GM18526 (cell line): ENCODE results near the gene ANLN.
A peak's percentile ranks its signal among the peaks of the same experiment; 100 is the strongest.

Source experiments
- POLR2A ChIP-seq: IDR thresholded peaks from 3 replicates; pipeline ENCODE4 v1.6.1; 2011; ENCODE audit not compliant: insufficient read length; ENCODE audit errors: extremely low read depth

Gene ANLN, protein sequence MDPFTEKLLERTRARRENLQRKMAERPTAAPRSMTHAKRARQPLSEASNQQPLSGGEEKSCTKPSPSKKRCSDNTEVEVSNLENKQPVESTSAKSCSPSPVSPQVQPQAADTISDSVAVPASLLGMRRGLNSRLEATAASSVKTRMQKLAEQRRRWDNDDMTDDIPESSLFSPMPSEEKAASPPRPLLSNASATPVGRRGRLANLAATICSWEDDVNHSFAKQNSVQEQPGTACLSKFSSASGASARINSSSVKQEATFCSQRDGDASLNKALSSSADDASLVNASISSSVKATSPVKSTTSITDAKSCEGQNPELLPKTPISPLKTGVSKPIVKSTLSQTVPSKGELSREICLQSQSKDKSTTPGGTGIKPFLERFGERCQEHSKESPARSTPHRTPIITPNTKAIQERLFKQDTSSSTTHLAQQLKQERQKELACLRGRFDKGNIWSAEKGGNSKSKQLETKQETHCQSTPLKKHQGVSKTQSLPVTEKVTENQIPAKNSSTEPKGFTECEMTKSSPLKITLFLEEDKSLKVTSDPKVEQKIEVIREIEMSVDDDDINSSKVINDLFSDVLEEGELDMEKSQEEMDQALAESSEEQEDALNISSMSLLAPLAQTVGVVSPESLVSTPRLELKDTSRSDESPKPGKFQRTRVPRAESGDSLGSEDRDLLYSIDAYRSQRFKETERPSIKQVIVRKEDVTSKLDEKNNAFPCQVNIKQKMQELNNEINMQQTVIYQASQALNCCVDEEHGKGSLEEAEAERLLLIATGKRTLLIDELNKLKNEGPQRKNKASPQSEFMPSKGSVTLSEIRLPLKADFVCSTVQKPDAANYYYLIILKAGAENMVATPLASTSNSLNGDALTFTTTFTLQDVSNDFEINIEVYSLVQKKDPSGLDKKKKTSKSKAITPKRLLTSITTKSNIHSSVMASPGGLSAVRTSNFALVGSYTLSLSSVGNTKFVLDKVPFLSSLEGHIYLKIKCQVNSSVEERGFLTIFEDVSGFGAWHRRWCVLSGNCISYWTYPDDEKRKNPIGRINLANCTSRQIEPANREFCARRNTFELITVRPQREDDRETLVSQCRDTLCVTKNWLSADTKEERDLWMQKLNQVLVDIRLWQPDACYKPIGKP

GRCh38 chr7:36389371-36390198 is at the start of gene ANLN:
Gene ANLN (plus strand): TSS chr7:36389862. CDS start chr7:36390027, 165 bp downstream.
- peak; percentile 66 for TF ChIP-seq POLR2A

GRCh38 chr7:36343548-36343947 is 46.1 kb upstream of the ANLN start:
- TF ChIP-seq POLR2A: no peak

- TF ChIP-seq POLR2A: no peak
These were observed 45.0 kb upstream of the ANLN start for GRCh38 chr7:36344622-36345021.

DNA sequence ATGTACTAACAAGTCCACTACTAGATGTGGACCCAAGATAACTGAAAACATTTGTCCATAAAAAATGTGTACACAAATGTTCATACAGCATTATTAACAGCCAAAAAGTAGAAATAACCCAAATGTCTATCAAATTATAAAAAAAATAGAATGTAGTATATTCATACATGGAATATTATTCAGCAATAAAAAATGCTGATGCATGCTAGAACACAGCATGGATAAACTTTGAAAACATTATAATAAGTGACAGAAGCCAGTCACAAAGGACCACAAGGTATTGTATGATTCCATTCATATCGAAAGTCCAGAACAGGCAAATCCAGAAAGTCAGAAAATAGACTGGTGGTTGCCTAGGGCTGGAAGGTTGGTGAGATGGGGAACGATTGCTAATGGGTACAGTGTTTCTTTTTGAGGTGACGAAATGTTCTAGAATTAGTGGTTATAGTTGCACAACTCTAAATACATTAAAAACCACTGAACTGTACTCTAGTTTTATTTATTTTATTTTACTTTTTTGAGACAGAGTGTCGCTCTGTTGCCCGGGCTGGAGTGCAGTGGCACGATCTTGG is 43.3 kb upstream of the ANLN start:
- TF ChIP-seq POLR2A: no peak

DNA sequence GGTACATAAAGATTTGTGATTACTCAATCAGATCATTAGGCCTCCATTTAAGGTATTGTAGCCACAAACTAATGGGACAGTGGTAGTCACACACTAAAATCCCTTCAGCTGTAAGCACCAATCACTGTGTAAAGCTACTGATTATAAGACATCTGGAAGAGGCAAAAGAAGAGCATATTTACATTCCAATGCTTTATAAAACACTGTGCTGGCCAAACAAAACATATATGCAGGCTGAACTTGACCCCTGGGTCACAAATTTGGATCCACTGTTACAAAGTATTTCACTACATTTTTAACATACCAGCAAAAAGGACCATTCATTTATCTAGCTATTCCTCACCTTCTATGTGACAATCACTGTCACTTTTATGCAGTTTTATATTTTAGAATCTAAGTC is 41.4 kb upstream of the ANLN start:
- no peak for TF ChIP-seq POLR2A

DNA sequence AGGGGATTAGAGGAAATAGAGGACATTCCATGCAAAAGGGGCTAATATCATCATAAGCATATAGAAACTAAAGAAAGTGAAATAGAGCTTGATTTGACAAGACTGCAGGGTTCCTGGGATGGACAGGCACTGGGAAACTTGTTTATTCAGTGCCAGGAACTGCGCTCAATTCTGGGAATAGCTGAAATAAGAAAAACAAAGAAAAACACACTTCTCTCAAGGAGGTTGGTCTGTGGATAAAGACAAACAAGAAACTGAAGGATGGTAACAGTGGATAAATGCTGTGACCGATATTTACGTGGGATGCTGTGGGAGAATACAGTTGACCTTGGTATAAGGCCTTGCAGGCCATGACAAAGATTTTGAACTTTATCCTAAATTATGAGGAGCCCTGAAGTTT is 40.9 kb upstream of the ANLN start:
- no peak for TF ChIP-seq POLR2A

GRCh38 chr7:36349626-36350025 is 40.0 kb upstream of the ANLN start:
- no peak for TF ChIP-seq POLR2A

DNA sequence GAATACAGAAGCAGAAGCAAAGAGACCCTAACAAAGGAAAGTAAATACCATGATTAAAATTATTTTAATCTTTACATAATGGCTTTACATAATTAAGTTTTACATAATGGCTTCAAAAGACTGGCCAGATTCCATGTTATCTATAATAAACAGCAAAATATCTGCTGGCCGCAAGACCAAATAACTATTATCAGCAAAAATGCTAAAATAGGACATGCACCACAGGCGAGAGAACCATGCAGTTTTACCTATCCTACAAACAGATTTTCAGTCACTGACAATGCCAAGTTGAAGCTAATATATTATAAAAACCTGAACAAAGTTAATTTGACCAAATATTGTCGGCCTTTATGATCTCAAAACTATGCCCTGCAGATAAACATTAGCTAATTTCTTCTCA is 34.2 kb upstream of the ANLN start:
- no peak for TF ChIP-seq POLR2A

GRCh38 chr7:36357054-36357453 is 32.6 kb upstream of the ANLN start:
- no peak for TF ChIP-seq POLR2A

DNA sequence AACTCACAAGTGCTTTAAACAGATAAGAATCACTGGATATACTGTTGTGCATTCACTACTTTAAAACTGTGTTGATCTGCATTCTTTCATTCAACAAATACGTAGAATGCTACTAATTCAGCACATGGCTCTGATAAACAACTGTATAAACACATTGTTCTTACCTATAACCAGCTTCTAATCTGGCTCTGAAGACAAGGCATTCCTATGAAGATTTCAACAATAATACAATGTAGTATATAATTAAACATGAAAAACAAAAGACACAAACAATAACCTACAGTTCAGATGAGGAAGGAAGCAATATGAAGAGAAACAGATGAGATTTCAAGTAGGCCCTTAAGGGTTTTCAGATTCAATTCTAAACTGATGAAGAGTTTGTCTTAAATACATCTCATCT is 31.1 kb upstream of the ANLN start:
- no peak for TF ChIP-seq POLR2A

DNA sequence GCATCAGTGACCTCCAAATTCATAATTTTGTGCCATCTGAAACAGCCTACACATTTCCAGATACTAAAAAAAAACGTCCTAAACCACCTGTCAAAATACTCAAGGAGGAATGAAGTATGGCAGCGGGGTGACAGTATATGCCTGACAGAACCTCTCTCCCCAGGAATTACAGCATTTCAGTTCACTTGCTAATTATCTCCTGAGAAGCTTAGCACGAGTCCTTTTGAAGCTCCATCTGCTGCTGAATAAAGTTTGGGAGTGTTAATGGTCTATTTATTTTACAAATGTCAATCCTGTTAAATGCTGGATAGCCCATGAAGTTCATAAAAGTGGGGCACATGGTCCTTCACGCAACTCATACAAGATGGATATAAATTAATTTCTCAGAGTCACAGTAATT is 29.4 kb upstream of the ANLN start:
- no peak for TF ChIP-seq POLR2A

DNA sequence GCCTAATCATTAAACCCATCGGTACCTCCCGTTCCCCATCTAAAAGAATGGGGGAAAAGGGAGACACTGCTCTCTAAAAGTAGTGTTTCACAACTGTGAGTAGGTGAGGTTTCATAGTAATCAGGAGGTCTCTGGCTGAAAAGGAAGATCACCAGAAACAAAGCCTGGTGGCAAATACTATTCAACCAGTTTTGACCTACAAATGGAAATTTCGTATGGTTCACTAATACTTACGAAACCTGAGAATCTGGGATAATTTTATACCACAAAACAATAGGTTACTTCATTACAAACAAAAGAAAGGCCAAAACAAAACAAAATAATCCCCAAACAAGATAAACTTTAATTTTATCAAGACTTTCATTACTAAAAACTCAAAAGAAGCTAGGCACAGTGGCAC is 28.4 kb upstream of the ANLN start:
- no peak for TF ChIP-seq POLR2A

DNA sequence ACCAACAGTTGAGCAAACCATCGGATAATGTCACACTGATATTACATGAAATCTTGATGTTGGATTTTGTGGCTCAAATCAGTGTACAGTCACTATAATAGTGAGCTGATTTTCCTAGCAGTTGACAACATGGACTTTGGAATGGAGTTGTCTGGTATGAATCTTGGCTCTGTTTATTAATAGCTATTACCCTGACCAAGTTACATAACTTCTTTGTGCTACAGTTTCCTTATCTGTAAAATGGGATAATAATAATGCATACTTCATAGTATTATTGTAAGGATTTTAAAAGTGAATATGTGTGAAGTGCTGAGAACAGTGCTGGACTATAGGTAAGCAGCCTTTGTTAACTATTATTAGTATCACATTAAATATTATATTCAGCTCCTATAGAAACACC is 26.1 kb upstream of the ANLN start:
- no peak for TF ChIP-seq POLR2A

- TF ChIP-seq POLR2A: no peak
These were observed 23.5 kb upstream of the ANLN start for GRCh38 chr7:36366005-36366717.
